Stimulated activated CD4-positive, alpha-beta T cell treated with anti-CD3 and anti-CD28 coated beads, Interleukin-1b, Interleukin-23, amount 100 ng/mL, for 48 hours (primary cell): ENCODE measurements around the gene TBC1D4.
A peak's percentile ranks its signal among the peaks of the same experiment; 100 is the strongest.
"Not testable (repeated sequence)": the region's sequence is repeated elsewhere in the genome, so short reads cannot be mapped to it uniquely, and the experiment has no call there.

Experiments used
- DNase-seq: peaks from one replicate; pipeline ENCODE4 v3.0.0-alpha.2; 2020

The TBC1D4 gene

GRCh38 chr13:75355609-75356008 is 126.4 kb downstream of the TBC1D4 start:
- DNase-seq, result no peak

- DNase-seq, result no peak
Observed at GRCh38 chr13:75353781-75354193, 128.2 kb downstream of the TBC1D4 start.

DNA sequence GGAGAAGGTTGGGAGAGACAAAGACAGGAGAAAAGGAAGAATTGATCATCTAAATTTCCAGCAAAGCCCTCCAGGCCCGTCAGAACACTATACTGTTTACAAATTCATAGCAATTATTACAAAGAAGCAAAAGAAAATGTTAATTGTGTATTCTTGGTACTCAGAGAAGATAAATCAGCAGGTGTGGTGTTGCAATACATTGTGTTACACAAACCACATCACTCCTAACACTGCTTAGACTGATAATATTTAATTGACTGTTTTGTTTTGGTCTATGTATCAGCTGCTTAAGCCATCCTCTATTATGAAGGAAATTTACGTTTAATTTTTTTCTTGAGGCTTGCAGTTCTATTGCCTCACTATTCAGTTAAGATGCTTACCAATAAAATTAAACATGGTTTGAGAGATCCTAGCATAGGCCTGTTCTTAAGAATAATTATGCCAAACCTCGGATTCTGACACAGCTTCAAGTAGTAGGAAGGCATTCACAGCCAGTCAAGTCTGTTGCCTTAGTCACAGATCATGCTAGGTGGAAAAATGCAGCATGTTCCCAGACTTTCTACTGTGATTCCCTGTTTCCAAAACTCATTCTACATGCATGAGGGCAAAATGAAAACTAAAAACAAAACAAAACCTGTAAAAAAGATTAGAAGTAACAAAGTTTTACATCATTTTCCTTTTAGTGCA is 129.2 kb downstream of the TBC1D4 start:
- DNase-seq, result no peak

- DNase-seq, result not testable (repeated sequence)
Observed at GRCh38 chr13:75351538-75351937, 130.4 kb downstream of the TBC1D4 start.

GRCh38 chr13:75347925-75348324 is 134.0 kb downstream of the TBC1D4 start:
- no peak for DNase-seq

DNA sequence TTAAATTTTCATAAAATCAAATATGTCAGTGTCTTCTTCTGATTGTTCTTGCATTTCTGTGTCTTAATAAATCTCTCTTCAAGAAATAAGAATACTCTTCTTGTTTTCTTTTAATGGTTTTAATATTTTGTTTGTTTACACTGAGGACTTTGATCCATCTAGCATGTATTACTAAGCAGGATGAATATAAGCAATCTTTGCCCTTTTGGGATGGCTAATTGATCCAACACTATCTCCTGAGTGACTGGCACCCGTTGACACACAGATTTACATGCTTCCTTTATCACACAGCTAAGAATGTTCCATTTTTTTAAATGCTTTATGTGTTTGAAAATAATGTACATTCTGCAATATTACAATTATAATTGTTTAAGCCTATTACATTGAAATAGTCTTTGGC is 134.5 kb downstream of the TBC1D4 start:
- no peak for DNase-seq

DNA sequence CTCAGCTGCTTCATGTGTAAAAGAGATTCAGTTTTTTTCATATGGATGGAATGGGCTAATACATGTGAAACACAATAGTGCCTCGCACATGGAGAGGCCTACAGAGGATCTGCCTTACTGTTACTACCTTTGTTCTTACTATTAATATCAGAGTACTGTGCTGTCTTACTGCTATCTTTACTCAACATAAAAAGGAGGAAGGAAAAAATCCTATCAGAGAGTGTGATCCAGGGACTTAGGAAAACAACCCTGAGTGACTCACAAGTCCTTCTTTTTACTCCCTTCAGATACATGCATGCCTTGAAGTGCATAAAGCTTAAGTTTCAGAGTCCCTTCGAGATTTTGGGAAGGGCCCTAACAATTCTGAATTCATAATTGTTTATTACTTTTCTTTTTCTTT is 136.8 kb downstream of the TBC1D4 start:
- DNase-seq, result no peak

DNA sequence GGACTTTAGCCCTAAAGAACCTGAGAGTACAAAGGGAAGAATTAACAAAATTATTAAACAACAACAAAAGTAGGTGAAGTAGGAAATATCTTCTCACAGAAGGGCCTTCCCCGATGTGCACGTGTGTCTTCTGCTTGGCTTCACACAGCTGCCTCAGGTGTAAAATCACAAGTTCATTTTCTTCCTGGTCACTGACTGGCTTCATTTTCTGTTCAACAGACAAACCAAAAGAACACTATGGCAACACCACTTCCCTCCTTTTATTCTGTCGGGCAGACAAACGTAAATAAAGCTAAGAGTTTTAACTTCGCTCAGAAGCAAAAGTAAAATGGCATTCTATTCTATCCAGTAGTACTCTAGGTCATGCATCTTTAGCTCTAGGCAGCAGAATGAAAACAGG is 140.9 kb downstream of the TBC1D4 start:
- DNase-seq, result no peak

GRCh38 chr13:75339635-75340374 is 142.2 kb downstream of the TBC1D4 start:
- DNase-seq, result no peak

- DNase-seq, result no peak
Observed at GRCh38 chr13:75334634-75335447, 147.1 kb downstream of the TBC1D4 start.

GRCh38 chr13:75333103-75333502 is 148.9 kb downstream of the TBC1D4 start:
- no peak for DNase-seq

- no peak for DNase-seq
Observed at GRCh38 chr13:75331792-75332349, 150.1 kb downstream of the TBC1D4 start.

DNA sequence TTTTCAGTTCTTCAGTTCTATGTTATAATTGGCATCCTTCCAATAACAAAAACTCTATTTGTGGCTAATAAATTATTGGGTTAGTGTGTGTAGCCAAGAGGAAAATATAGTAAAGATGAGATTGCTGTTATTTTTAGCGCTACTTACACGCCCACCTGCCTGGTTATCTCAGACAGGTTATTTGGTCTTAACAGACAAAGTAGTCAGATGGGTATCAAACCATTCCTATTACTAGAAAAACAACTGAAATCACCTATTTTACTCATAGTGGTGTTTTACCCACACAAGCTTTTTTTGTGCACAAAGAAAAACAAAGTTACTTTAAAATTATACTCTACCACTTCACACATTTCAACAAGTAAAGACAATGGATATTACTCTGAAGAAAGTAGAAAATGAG is 151.2 kb downstream of the TBC1D4 start:
- DNase-seq, result no peak

- no peak for DNase-seq
Observed at GRCh38 chr13:75329723-75330122, 152.2 kb downstream of the TBC1D4 start.

DNA sequence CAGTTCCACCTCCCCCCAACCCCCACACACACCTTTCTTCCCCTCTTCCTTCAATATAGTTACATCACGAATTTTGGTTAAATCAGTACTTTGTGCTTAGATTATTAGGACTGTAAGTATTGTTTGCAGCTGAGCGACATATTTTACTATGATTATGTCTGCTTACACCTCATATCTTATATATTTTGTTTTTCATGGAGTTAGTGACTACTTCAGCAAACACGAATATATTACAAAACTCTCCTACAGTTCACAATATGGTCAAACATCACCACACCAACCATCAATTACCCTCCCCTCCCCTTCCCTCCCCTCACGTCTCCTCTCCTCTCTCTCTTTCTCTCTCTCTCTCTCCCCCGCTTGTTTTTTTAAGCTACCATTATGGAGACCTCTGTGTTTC is 152.9 kb downstream of the TBC1D4 start:
- no peak for DNase-seq

DNA sequence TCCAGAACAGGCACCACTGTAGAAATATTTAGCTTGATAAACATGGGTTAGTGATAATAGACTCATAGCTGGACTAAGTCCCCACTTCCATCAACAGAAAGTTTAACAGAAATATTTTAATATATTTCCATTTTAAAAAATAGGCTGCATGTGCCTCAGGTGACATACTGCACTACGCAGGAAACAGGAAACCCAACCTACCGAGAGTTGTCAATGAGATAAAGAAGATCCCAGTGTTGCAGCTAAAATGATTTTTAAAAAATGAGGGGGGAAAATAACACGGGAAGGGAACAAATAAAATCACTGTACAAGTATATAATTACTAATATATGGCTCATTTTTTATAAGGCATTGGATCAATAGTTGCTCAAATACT is 154.8 kb downstream of the TBC1D4 start:
- DNase-seq, result no peak

DNA sequence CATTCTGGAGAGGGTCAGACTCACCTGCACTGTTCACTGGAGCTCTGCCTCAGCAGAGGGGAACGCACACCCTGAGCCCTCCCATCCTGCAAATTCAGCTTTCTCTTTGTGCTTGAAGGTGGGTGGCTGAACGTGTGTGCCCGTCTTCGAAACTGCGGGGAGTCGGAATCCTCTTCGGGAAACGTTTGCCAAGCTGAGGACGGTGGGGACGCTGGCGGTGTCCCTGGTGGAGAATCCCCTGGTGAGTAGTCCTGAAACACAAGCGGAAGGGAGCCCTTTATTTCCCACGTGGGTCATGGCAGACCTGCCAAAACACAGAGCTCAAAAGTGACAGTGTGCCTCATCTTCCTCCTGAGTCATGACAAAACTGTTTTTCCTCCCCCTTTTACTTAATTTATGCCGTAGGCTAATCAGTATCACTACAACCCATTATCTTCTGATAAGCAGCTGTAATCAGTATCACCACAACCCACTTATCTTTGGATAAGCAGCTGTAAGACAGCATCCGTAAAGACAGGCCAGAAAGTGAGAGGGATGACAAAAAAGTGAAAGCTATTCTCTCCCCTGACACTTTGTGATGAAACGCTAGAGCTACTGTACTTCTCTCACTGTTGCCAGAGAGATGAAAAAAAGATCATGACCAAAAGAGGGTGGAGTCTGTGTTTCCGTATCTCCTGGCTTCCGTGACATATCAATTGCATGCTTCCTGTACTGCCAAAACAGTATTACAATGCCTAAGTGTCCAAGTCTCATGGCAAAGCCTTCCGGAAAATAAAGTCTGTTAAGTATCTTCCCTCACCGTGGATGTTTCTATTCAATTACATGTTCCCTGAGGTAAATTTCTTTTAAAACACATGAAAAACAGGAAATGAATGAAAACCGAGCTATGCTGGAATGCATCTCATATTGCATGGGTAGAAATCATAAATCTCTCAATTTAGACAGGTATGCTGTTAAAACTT is 155.5 kb downstream of the TBC1D4 start:
- peak; percentile 72 for DNase-seq

- no peak for DNase-seq
Observed at GRCh38 chr13:75325711-75326110, 156.3 kb downstream of the TBC1D4 start.

DNA sequence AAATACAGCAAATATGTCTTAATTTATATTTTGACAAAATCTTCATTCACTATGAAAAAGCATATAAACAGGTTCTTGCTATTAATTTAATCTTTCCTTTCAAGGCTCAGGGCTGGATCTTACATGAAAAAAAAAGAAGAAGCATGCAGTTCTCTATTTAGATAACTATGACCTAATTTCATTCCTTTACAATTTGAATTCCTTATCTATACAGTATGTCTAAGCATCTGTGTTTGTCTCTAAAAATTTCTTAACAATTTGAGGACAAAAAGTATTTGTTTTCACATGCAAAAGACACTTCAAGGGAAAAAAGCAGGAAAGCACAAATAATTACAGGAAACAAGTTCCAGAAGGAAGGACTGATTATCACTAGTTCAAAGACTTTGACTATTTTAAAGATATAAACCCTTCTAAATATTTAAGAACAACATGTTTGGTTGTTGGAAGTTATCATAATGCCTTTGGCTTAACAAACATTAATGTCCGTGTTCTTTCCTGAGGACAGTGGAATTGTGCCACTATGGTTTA is 157.5 kb downstream of the TBC1D4 start:
- DNase-seq, result no peak

- no peak for DNase-seq
Observed at GRCh38 chr13:75321084-75321483, 160.9 kb downstream of the TBC1D4 start.

DNA sequence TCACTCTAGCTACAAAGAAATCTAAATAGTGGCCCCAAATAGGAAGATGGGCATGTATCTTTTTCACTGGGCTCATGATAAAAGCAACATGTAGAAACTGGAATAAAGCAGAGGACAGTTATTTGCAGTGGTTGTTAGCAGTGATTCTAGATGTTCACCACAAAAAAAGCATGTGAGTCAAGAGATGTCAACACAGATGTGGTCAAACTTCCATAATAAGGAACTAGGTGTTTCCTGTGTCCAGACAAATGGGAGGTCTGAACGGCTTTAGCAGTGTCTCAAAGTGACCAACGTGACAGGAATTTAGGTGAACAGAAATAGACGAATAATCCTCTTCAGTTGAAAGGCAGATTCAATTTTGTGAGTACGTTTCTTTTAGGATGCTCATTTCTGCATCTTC is 162.7 kb downstream of the TBC1D4 start:
- DNase-seq, result no peak
